ENCODE measurements around the gene PLXNA4.

- TF ChIP-seq CTCF (IDR thresholded peaks at IDR 0.05; ENCODE audit: insufficient read depth, low read length) = no peak
- TF ChIP-seq GABPA (IDR thresholded peaks at IDR 0.05; ENCODE audit: low read depth) = no peak
- TF ChIP-seq POLR2AphosphoS5 (IDR thresholded peaks at IDR 0.05; ENCODE audit: low read depth) = no peak
- no peak for TF ChIP-seq REST (IDR thresholded peaks at IDR 0.05; ENCODE audit: insufficient replicate concordance, low read depth)
Observed at GRCh38 chr7:132213583-132213982, 362.7 kb downstream of the PLXNA4 start.
